Glomerular endothelial cell (primary cell): ENCODE results near the gene IFI6. TPM values are rescaled to one million over a fixed set of nuclear protein-coding genes. Genes with fewer than 3 reads are reported as not detected.
"Not testable (repeated sequence)": the region's sequence is repeated elsewhere in the genome, so short reads cannot be mapped to it uniquely, and the experiment has no call there.

Experiments
- DNase-seq: peaks from one replicate; pipeline ENCODE4 v3.0.0-alpha.2; 2011; ENCODE audit warnings: low read depth, low spot score; ENCODE audit errors: extremely low read depth
- total RNA-seq: library from RNA; depleted of rRNA; stranded (reverse); fragments of >200 nt; gene quantifications from 2 replicates; pipeline ENCODE4 v1.2.3, GENCODE V29; 2015

Gene IFI6
- total RNA-seq, 1 donor from 2014 or later: 277 TPM

- no peak for DNase-seq
These were observed 39.4 kb downstream of the IFI6 start for GRCh38 chr1:27632387-27633297.

DNA sequence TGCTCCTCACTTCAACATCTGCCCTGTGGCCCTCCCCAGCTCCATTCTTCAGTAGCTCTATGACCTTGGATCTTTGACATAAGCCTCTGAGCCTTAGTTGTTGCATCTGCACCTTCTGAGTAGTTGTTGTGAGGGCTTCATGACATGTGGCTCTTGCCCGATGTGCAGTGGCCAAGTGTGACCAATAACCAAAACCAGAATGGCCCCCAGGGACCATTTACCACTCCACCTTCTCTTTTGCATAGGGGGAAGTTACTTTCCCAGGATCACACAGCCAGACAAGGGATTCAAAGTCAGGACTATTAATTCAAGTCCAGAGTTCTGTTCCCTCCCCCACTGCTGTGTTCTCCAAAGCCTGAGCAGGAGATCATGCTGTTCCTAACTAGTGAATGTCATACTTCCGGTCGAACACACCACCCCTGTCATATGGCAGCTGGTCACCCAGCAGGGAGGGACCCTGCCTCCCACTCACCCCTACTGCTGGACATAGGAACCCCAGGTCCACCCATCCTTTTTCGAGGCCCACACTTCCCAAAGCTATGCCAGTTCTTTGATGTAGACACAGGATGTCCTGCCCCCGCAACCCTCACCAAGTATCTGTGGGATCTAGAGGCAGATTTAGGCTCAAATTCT lies 41.0 kb downstream of the IFI6 start:
- DNase-seq: no peak

- no peak for DNase-seq
These were observed 43.3 kb downstream of the IFI6 start for GRCh38 chr1:27628712-27629111.

DNA sequence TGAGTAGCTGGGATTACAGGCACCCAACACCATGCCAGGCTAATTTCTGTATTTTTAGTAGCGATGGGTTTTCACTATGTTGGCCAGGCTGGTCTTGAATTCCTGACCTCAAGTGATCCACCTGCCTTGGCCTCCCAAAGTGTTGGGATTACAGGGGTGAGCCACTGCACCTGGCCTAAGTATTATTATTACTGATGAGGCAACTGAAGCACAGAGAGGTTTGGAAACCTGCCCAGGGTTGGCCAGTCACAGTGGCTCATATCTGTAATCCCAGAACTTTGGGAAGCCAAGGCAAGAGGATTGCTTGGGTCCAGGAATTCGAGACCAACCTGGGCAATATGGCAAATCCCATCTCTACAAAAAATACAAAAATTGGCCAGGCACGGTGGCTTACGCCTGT lies 44.3 kb downstream of the IFI6 start:
- not testable (repeated sequence) for DNase-seq

- no peak for DNase-seq
These were observed 44.9 kb downstream of the IFI6 start for GRCh38 chr1:27627061-27627460.

DNA sequence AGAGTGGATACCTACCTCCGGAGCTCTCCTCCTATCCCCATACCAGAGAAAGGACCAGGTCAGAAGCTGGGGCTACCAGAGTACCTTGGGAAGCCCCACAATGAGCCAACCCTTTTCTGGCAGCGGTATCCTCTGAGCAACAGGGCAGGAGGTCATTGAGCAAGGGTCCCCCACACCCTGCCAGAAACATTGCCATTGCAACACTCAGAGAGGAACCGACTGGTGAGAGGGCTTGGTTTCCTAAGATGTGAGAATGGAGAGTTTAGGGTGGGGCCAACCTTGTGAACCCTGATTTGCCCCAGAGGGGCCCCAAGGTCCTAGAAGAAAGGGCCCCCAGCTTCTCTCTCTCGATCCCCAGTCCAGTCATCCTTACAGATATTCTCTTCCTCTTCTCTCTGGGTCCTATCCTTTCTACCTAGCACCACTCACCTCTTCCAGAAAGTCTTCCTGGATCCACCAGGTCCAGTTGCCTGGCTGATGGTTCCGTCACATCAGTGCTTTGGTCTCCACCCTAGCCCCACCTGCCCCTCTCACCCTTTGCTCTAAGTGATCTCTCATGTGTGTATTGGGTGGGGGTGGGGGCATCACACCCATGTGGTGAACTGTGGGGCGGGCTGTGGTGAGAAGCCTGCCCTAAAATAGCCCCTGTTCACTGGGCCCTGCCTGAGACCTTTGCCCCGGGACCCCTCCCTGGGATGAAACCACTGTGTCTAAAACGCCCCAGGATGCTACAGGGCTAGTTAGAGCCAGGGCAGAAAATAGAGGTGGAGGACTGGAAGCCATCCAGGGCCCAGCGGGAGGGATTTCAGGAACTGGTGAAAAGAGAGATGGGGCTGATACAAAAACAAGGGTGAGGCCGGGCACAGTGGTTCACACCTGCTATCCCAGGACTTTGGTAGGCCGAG lies 45.7 kb downstream of the IFI6 start:
- DNase-seq: no peak

DNA sequence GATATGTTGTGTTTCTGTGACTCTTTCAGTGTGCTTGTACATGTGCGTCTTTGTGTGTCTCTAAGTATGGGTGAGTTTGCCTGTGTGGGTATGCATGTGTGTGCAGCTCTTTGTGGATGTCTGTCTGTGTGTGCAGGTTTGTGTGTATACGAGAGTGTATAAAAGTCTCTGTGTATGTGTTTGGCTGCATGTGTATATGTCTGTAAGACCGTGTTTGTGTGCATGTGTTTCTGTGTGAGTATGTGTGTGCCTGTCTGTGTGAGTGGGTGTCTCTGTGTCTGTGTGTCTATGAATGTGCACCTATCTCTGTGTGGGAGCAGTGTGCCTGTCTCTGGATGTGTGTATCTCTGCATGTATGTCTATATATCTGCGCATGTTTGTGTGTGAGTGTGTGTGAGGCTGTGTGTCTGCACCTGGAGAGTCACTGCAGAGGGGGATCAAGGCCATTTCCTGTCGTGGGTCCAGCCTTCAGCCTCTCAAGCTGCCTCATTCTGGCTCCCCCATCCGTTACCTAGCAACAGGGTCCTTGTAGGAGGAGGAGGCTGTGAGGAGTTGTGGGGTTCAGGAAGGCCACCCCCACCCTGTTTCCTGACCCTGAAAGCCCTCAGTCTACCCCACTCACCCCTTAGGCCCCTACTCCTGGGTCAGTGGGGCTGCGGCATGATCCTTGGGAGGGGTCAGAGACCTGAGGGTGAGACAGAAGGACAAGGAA lies 47.4 kb downstream of the IFI6 start:
- DNase-seq: no peak

- DNase-seq: no peak
These were observed 48.4 kb downstream of the IFI6 start for GRCh38 chr1:27623327-27624212.

GRCh38 chr1:27622828-27623227 lies 49.2 kb downstream of the IFI6 start:
- no peak for DNase-seq

DNA sequence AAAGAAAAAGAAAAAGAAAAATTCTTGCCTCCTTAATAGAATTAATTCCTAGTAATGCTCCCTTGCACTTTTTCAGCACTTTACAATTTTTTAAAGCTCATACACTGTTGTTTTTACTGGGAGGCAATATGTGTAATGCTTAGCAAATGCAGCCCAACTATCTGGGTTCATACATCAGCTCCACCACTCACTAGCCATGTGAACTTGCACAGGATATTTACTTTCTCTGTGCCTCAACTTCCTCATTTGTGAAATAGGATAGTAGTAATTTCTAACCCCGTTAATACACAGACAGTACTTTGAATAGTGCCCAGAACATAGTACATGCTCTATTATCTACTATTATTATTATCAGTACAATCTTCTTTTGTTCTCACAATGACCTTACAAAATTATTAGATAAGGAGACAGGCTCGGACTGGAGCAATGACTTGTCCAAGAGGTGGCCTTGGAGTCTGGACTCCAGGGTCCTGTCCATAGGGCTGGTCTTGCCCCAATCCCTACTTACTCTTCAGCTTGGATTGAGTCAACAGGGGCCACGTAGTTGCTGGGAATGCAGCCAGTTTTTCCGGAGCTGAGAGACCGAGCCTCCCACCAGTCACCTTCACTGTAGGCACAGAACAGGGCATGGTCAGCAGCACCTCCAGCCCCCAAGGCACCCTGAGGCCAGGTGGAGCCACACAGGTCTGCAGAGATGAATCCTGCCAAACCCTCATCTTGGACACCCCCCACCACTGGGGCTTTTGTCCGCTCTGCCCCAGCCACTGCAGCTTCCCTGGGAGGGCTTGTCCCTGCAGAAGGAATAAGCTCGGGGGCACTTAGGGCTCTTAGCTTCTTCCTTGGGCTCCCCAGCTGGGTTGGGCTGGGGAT lies 50.7 kb downstream of the IFI6 start:
- DNase-seq: no peak

DNA sequence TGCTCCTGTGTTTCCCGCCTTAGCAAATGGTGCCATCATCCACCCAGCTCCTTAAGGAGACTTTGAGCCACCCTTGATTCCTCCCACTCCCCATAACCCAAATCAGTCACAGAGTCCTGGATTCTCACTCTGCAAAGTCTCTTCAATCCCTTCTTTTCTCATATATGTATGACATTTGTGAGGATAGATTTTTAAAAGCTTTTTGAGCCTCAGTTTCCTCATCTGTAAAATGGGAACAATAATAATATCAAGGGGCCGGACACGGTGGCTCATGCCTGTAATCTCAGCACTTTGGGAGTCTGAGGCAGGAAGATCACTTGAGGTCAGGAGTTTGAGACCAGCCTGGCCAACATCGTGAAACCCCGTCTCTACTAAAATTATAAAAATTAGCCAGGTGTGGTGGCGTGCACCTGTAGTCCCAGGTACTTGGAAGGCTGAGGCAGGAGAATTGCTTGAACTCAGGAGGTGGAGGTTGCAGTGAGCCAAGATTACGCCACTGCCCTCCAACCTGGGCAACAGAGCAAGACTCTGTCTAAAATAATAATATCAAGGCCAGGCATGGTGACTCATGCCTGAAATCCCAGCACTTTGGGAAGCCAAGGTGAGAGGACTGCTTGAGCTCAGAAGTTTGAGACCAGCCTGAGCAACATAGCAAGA lies 52.1 kb downstream of the IFI6 start:
- not testable (repeated sequence) for DNase-seq

- DNase-seq: no peak
These were observed 53.5 kb downstream of the IFI6 start for GRCh38 chr1:27618341-27619082.

- no peak for DNase-seq
These were observed 54.6 kb downstream of the IFI6 start for GRCh38 chr1:27617420-27617819.

DNA sequence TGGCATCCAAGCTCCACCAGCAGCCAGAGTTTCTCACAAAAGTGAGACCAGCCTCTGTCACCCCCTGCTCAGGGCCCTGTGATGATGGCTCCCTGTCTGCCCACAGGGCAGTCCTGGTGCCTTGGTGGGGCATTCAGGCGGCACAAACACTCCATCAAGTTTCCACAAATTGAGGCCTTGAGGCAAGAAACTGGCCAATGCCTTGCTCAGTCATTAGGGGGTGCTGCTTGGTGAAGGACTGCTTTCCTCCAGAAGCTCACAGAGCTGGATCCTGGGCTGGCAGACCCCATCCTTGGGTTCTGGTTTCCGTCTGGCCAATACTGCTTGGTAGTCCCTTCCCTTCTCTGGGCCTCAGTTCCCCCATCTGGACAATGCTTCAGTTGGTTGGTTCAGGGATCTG lies 55.6 kb downstream of the IFI6 start:
- no peak for DNase-seq
